HG03378 (cell line): ENCODE measurements around the gene NEAT1.

Experiments
- ATAC-seq: cut with Tn5 transposase; IDR thresholded peaks from one replicate; pipeline ENCODE4 v1.9.1; 2021; ENCODE audit warnings: mild to moderate bottlenecking, moderate library complexity; ENCODE audit not compliant: unreplicated experiment

NEAT1 gene

DNA sequence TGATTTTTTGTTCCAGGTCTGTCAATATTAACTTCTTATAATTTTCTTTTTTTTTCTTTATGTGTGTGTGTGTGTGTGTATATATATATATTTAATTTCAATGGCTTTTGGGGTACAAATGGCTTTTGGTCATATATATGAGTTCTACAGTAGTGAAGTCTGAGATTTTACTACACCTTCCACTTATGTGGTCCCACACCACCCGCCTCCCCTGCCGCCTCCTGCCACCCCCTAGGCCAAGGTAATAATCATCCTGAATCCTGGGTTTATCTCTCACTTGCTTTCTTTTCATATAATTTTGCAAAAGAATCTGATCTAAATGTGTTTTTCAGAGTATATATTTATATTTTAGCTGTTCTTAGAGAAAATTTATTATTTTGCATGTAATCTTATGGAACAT is 11.1 kb downstream of the NEAT1 start:
- no peak for ATAC-seq

DNA sequence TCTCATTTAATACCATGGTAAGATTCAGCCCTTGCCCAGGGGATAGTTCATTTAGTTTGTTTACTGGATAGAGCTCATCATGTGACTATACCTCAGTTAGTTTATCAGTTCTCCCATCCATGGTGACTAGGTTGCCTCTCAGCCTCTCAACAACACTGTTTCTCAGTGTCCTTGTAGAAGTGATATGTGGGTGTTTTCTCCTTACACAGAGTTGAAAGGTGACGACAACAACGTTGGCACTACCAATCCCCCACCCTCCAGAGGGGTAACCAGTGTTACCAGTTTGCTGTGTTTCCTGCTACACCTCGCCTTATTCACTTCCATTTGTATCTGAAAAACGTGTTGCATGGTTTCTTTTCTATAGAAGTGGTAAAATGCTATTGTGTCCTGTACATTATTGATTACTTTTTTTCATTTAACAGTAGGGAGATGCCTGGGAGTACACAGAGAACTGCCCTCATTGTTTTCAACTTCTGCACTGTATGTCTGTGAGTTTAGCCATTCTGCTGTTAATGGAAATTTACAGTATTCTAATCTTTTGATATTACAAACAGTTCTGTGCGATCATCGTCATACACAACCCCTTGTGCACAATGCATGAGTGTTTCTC is 11.6 kb downstream of the NEAT1 start:
- ATAC-seq = no peak

DNA sequence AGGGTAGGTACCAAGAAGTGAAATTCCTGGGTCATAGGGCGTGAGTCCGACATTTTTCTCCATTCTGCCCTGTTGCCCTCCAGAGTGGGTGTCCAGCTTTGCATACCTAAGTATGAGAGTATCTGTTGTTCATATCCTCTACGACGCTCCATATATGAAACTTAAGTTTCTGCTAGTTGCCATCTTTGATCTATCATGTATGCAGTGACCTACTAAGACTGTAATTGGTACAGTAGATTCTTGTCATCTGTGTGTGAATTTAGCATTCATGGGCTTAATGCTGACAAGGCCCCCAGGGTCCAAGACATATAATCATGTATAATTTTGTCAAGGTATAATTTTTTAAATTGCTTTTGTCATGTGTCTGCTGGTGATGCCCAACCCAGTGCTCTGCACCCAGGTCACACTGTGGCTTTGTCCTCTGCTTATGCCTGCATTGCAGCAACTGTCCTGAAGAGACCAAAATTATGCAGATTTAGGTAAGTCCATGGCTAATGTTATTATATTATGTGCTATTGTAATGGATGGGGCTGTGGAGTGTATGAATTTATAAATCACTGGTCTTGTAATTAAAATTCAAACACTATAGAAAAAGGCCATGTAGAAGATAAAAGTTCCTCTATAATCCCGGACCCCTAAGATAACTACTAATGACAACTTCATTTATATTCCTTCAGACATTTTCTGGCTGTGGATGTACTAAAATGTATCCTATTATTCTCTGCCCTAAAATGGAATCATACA is 12.2 kb downstream of the NEAT1 start:
- no peak for ATAC-seq

DNA sequence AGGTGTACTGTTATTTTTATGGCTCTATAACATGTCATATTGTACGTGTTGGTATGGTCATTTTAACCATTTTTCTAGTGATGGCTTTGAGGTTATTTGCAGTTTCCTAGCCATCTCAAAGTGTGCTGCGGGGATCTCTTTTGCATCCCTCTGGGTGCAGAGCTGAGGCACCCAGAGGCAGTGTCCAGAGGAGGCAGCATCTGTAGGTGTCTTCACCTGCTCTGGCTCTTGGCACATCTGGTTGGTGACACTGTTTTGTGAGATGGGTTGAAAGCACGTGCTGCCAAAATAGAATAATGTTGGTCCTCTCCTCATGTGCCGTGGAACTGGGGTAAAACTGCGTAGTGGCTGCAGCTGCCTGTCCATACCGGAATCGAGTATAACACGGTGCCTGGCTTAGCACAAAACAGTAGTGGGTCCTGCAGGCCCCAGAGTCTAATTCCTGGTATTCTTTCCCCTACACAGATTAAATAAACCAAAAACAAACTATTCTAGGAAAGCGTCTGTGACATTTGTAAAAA is 12.9 kb downstream of the NEAT1 start:
- no peak for ATAC-seq

DNA sequence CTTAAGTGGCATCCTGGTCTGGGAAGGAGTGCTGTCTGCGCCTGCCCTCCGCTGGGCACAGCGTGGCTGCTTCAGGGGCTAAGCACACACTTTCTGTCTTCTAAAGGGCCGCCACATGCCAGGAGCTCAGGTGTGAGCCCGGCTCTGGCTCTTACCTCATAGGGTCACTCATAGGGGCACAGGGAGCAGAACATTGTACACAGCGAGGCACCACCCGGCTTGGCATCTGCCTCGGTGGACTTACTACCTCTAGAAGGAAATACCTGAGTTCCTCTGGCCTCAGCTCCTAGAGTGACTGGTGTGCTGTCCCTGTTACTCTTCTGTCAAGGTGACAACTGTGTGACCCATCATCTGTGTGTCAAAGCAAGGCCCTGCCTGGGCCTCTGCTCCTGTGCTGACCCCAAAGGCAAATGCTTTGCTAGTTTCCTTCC is 13.4 kb downstream of the NEAT1 start:
- no peak for ATAC-seq

DNA sequence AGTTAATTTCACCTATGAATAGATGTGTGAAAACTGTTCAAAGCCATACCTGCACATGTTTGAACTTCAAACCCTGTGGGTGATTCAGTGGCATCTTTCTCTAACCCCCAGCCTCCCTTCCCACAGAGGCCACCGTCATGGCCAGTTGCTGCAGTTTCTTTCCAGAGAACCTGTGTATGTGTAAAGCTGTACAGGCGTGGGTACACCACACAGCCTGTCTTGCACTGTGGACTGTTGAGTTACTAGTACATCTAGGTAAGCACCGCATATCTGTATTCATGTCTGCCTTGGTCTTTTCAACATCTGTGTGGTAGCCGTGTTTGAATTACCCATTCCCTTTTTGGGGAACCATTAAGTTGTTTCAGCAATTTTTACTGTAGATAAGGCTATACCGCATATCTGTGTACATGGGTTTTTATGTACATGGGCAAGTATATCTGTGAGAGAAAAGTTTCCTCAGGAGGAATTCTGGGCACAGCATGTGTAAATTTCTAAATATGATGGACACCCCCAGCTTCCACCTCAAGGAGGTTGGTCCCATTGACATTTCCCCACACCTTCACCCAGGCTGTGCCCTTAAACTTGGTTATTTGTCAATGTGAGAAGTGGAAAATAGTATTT is 13.9 kb downstream of the NEAT1 start:
- ATAC-seq = no peak

DNA sequence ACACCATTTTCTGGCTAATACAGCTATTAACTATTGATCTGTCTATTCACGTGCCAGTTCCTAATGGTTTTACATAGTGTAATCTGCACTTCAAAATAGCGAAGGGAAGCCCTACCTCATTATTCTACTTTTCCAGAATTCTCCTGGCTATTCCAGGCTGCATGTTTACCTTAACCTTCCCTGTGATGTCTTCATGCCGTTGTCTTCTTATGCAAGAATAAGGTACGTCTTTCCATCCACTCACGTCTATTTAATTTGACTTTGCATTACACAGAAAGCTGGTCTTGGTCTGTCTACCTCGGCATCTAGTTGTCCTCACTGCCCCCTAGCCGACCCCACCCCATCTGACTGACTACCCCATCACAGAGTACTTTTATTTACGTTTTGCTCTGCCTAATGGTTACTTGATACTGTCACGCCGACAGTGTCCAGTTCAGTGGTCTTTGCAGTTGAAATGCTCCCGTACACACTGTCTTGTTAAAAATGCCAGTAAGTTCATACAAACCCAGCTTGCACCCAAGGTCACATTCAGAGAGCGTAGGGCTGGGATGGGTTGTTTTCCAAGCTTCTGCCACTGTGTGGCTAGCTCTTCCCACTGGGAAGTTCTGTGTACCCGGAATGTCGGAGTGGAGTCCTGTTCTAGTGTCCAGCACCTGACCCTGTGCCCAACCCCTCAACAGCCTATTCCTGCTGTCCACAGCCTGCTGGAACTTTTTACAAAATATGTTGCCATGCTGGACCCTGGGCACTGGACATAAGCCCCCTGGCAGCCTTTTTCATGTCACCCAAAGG is 15.0 kb downstream of the NEAT1 start:
- ATAC-seq = no peak

DNA sequence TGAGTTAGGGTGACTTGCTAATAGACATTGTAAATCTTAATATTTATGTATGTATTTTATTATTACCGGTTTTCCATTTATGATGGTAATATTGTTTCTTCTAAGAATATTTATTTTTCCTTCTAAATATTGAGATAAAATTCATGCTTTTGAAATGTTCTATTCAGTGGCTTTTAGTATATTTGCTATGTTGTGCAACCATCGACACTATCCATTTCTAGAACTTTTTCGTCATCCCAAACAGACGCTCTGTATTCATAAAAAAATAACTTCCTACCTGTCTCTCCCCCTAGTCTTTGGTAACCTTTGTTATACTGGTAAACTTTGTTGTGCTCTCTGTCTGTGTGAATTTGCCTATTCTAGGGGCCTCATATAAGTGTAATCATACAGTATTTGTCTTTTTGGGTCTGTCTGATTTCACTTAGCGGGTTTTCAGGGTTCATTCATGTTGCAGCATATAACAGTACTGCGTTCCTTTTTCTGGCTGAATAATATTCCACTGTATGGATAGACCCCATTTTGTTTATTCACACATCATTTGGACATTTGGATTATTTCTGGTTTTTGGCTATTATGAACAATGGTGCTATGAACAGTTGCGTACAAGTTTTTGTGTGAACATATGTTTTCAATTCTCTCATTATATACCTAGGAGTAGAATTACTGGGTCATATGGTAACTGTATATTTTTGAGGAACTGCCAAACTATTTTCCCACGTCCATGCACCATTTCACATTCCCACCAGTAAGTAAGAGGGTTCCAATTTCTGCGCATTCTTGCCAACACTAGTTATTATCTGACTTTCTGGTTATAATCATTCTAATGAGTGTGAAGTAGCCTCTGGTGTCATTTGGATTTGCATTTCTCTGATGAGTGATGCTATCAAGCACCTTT is 15.9 kb downstream of the NEAT1 start:
- ATAC-seq = no peak

DNA sequence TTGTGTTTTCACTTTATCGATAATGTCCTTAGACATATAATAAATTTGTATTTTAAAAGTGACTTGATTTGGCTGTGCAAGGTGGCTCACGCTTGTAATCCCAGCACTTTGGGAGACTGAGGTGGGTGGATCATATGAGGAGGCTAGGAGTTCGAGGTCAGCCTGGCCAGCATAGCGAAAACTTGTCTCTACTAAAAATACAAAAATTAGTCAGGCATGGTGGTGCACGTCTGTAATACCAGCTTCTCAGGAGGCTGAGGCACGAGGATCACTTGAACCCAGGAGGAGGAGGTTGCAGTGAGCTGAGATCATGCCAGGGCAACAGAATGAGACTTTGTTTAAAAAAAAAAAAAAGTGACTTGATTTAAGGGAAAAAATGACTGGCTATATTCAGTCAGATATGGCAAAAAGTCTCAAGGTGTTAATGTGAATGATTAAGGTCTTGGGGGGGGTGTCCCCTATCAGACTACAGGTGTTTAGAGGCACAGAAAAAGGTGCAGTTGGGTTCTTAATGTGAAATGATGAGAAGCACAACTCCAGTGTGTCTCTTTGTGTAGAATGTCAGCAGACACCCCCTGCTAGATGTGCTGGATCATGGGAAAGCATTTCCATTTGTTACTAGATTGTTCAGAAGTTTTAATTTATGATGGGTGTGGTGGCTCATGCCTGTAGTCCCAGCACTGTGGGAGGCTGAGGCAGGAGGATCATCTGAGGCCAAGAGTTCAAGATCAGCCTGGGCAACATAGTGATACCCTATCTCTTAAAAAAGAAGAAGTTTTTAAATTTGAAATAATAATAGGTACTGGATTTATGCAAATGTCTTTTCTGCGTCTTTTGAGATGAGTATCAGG is 17.0 kb downstream of the NEAT1 start:
- no peak for ATAC-seq

DNA sequence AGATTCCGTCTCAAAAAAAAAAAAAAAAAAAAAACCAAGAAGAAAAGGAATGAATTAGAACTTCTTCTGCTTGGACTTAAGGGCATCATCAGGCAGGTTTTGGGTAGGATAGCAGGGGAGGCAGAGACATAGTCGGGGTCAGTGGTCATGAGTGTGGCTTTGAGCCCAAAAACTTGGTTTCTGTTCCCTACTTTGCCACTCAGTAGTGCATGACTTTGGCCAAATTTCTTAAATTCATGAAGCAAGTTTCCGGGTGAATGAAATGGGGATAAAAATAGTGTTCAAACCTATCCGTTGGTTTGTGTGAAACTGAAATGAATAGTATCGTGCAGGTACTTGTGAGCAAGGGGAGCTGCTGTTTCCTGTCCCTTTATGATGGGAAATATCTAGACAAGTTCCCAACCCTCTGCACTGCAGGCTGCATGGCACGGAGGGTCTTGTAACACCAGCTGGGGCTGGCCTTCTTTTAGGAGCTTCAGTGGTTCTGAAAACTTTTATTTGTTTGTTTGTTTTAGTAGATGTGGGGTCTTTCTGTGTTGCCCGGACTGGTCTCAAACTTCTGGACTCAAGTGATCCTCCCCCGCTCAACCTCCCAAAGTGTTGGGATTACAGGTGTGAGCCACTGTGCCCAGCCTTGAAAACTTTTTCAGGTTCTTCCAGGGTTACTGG is 18.4 kb downstream of the NEAT1 start:
- peak; percentile 46 for ATAC-seq

DNA sequence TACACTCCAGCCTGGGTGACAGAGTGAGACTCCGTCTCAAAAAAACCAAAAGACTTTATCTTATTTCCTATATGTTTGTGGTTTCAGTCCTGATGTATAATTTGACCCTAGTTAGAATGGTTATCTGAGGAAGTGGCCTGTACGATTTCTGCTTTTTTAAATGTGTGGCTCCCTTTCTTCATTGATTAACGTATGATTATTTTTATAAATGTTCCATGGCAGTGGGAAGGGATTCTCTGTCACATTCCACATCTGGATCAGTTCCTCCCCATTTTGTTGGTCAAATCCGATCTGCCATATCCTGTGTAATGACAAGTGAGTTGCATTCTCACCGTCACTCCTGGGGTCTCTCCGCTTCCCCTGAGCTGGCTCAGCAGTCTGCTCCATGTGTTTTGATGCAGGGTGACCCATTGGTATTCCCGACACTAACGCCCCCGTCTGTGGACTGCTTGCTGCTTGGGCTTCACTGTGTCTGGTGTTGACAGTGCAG is 20.3 kb downstream of the NEAT1 start:
- no peak for ATAC-seq

DNA sequence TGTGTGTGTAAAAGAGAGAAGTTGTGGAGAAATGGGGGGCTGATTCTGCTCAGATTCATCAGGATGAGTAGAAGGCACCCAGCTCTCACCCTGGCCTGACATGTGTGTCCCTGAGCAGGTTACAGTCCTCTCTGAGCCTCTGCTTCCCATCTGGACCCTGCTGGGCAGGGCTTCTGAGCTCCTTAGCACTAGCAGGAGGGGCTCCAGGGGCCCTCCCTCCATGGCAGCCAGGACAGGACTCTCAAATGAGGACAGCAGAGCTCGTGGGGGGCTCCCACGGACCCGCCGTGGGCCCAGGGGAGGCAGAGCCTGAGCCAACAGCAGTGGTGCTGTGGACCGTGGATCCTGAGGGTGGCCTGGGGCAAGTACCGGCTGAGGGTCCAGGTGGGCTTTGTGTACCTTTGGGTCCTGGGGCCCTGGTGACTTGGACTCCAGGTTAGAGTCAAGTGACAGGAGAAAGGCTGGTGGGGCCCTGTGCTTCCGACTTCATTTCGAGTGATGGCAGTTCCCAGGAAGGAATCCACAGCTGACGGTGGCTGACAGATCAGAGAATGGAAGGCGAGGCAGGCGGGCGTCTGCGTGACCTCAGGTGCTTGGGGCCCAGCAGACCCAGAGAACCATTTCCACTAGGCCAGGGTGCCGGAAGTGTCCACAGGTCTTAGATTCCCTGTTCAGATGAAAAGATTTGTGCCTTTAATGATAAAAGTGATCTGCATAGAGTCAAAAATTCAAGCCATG is 21.9 kb downstream of the NEAT1 start:
- no peak for ATAC-seq

DNA sequence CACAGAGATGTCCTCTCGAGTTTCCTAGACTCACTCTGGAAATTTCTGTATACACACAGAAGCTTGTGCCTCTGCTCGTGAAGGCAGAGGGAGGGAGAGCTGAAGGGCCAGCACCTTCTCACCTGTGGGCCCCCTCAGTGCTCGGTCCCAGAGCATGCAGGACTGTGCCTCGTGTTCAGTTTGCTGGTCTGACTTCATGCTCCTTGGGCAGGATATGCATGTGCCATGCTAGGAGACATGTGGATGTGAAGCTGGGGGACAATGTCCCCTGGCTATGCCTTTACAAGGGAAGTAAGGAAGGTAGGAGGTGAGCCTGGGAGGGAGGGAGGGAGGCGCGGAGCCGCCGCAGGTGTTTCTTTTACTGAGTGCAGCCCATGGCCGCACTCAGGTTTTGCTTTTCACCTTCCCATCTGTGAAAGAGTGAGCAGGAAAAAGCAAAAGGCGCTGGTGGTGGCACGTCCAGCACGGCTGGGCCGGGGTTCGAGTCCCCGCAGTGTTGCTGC is 22.6 kb downstream of the NEAT1 start:
- ATAC-seq = no peak

DNA sequence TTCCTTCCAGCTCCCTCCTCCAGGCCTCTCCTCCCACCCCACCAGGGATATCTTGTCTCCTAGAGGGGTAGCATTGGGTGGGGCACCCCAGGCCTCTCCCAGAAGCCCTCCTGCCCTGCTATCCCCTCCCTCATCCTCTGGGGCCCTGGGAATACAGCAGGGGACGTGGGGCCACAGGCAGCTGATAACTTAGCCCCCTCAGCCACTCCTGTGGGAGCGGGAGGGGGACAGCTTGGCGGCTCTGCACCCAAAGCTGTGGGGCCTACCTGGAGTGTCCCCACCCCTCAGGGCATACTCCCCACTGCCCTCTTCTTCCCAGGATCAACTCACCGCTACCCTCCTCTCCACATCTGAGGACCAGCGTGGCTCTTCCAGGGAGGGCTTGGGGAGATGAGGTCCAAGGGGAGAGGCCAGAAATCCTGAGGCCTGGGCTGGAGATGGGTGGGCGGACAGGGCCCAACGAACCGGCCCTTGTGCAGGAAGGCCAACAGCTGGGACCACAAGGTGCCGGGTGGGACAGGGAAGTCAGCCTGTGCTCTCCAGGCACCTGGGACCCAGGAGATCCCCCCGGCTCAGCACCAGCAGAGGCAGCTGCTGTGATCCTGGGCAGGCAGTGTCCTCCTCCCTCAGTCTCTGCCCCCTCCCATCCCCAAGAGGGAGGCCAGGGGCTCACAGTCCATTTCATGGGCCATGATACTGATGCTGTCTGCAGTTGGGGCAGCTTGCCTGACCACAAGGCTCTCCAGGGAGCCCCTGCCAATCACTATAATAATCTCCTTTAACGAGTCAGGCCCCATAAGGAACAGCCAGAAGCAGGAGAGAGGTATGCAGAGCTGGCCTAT is 23.2 kb downstream of the NEAT1 start:
- no peak for ATAC-seq

DNA sequence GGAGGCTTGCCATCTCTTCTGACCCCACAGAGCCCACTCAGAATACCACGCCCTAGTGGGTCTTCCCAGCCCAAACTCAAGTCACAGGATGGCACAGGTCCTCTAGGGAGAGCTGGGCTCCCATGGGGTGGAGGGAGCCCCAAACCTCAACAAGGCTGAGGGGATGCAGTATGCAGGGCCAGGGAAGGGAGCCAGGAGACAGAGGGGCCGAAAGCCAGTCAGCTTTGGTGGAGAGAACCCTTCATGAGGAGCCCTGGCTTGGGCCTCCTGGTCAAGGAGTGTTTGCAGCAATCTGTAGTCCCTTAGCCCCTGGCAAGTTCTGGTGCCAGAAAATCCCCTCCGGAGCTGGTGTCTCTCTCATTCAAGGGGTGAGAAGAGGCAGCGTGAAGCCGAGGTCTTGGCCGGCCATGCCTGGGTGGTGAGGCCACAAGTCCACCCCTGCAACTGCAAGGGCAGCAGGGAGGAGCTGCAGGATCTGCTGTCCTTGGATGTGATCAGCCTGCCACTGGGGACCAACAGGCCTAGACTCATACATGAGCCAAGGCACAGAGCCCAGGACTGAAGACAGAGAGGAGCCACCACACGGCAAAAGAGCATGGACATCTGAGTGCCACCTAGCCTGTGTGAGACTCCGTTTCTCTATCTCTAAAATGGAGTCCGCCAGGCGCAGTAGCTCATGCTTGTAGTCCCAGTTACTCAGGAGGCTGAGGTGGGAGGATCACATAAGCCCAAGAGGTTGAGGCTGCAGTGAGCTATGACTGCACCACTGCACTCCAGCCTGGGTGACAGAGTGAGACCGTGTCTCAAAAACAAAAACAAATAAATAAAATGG is 24.1 kb downstream of the NEAT1 start:
- ATAC-seq = no peak

DNA sequence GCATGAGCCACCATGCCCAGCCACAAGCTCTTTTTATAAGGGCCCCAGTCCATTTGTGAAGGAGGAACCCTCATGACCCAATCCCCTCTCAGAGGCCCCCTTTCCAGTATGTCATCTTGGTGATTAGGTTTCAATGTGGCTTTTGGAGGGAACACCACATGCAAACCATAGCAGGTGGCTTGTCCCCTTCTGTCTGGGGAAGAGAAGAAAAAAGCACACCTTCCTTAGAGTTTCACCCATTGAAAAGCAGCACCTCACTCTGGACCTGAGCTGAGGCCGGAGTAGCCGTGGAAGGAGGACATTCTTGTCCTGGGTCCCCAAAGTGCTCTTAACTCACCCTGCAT is 25.4 kb downstream of the NEAT1 start:
- no peak for ATAC-seq
